Measurements from ENCODE around the gene PRKN.

The PRKN gene

DNA sequence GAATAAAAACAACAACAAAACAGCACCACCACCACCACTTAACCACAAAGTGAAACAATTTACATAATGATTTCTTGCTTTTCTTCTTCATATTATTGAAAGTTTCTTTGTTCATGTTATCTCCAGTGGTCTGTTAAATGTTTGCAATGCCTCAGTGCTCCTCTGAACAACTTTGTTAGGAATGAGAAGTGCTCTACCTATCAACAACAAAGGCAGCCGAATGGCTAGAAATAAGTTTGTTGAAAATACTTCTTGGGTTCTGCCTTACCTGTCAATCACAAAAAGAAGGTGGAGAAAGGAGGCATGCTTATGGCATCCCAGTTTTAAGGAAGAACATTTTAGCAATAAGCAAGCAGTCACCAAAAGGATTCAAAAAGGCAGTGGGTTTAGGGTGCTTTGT is 490.2 kb downstream of the PRKN start:
- no peak for DNase-seq (ENCODE audit: low read depth)

- no peak for DNase-seq (ENCODE audit: low read depth)
Measured at GRCh38 chr6:162234631-162235030, 492.9 kb downstream of the PRKN start.

- DNase-seq (ENCODE audit: low read depth): no peak
Measured at GRCh38 chr6:162230147-162230752, 497.3 kb downstream of the PRKN start.

- no peak for DNase-seq (ENCODE audit: low read depth)
Measured at GRCh38 chr6:162229093-162229492, 498.5 kb downstream of the PRKN start.

DNA sequence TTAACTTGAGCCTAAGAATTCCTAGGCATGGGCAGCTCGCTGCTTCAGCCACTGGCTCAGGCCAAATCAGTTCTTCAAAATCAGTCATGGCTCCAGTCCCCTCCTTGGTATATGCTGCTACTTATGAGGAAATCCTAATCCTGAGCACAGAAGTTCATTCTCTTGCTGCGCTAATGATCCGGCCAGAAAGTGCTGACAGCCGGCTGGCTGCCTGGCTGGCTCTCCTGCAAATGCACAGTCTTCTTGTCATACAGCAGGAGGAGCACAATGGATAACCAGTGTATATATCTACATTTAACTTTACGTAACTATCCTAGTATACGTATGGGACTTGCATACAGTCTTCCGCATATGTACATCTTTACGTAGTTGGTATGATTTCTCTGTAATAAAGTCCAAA is 500.8 kb downstream of the PRKN start:
- DNase-seq (ENCODE audit: low read depth): no peak

DNA sequence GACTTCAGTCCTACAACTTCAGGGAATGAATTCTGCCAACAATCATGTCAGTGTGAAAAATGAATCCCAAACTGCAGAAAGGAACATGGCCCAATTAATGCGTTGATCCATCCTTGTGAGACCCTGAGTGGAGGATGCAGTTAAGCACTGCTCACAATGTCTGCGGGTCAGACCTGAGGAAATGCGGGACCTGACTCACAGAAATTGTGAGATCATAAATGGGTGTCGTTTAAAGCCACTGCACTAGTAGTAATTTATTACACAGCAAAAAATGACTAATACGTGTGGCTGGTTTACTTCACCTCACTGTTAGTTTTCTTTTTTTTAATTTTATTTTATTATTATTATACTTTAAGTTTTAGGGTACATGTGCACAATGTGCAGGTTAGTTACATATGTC is 505.0 kb downstream of the PRKN start:
- DNase-seq (ENCODE audit: low read depth): no peak

DNA sequence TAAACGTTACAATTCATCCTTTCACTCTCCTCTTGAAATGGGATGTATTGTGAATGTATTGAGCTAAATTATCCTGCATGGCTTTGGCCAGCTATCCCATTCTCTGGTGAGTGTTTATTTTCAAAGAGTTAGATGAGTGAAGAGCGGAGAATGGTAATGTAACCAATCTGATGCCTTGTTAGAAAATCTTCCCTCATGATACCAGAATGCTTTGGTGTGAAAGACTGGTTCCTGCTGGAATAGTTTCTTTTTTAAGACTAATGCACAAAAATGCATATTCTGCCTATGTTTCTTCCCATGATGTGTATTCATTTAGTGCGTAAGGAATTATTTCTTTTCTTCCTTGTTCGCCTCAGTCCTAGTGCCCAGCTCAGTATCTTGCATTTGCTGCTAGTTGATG is 506.7 kb downstream of the PRKN start:
- no peak for DNase-seq (ENCODE audit: low read depth)

DNA sequence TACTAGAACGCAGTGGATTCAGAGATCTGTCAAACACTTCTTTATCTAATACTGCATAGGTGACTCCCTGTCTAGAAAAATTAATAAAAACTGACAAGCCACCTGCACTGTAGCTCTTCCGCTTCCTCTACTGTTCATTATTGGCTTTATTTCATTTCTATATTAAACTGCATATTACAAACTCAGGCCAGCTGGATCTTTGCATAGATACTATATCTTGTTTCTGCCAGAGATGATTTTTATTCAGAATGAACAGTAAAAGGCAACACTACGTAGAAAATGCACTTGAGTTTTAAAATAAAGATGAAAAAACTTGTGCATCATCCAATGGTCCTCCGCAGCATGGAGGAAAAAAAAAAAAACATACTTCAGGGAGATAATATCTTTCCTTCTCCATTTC is 508.3 kb downstream of the PRKN start:
- DNase-seq (ENCODE audit: low read depth): no peak

GRCh38 chr6:162217811-162218493 is 509.6 kb downstream of the PRKN start:
- DNase-seq (ENCODE audit: low read depth): no peak

DNA sequence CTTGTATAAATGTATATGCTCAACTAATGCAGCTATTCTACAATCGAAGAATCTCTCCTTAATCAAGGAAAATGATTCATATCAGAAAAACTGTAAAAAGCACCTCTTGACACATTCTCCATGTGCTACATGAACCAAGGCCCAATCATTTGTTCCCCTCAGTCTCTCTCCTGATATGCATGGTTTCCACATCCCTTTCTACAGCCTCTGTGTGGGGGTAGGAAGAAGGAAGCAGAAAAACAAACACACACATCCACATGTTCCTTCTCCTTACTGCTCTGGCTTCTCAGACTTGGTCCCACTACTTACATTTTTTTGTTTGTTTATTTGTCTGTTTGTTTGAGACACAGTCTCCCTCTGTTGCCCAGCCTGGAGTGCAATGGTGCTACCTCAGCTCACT is 510.5 kb downstream of the PRKN start:
- no peak for DNase-seq (ENCODE audit: low read depth)

- DNase-seq (ENCODE audit: low read depth): no peak
Measured at GRCh38 chr6:162211777-162212176, 515.8 kb downstream of the PRKN start.

DNA sequence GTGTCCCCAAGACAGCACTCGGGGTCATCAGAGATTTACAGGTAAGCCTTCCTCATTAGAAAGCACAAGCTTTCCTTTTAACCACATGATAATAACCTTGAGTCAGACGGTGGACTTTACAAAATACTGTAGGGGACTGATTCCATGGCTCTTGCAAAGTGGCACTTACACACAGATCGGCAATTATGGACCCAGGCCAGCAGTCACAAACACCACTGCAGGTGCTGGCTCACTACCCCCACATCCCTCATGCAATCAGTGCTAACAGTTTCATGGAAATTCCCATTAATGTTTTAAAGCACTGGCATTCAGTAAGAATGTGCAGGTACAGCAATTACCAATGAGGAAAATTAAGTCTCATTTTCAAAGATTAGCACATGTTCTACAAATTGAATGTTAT is 516.5 kb downstream of the PRKN start:
- DNase-seq (ENCODE audit: low read depth): no peak

DNA sequence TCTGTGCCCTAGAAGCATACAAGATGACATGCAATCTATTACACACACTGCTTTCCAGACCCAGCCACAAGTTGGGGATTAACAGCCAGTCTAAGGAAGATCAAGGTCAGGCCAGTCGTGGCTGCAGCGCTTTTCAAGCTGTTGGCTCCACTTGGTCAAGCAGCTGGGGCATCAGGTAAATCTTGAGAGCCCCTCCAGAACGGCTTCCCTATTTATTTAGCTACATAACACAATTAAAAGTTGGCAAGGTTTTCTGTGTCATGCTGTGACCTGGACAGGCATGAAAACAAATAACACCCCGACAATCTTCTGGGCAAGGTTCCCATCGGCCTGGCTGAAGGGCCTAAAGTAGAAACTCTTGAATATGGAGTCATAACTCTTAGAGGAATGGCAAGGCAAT is 524.3 kb downstream of the PRKN start:
- no peak for DNase-seq (ENCODE audit: low read depth)

GRCh38 chr6:162200945-162201690 is 526.4 kb downstream of the PRKN start:
- DNase-seq (ENCODE audit: low read depth): no peak

DNA sequence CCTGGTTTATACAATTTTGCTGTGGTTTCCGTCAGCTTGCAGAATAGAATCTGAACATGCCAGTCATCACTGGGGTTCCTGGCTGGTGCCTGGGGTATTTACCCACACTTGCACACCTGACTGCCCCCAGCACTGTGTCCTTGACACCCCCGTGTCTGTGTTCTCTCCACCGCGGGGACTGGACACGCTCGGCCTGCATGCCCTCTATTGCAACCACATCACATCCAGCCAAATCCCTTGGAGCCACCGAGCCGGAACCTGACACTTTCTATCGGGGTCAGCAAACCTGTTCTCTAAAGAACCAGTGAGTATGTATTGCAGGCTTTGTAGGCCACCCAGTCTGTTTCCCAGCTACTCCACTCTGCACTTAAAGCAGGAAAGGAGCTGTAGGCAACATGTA is 527.5 kb downstream of the PRKN start:
- DNase-seq (ENCODE audit: low read depth): no peak

GRCh38 chr6:162198925-162199324 is 528.6 kb downstream of the PRKN start:
- DNase-seq (ENCODE audit: low read depth): no peak

GRCh38 chr6:162198076-162198475 is 529.5 kb downstream of the PRKN start:
- DNase-seq (ENCODE audit: low read depth): no peak

- no peak for DNase-seq (ENCODE audit: low read depth)
Measured at GRCh38 chr6:162195441-162195840, 532.1 kb downstream of the PRKN start.

GRCh38 chr6:162190981-162191380 is 536.6 kb downstream of the PRKN start:
- no peak for DNase-seq (ENCODE audit: low read depth)

DNA sequence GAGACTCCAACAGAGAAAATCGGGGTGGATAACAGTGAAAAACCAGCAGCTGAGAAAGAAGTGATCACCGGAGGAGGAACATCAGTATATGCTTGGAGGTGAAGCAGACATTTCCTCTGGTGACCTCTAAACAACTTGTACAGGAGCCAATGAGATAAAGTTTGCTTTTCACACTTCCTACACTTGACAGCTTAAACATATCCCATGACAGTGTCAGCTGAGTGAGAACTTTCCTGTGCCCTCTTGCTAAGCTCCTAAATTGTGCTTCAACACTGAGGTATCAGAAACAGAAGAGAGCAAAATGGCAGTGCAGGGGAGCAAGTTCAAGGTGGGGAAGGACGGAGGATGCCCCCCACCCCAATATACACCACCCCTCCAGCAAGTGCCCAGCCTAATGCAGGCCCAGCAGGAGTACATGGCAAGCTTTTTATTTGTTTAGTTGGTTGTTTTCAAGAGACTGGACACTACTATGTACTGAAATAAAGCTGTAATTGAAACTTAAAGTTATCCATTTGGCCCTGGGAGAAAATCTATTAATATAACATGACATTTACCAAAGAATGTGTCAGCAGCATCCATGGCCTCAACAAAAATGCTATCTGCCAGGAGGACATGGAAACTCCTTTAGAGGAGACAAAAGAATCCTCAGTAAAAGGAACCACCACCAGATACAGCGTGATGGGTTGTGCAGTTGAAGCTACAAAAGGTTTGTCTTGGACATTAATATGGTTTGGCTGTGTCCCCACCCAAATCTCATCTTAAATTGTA is 540.2 kb downstream of the PRKN start:
- DNase-seq (ENCODE audit: low read depth): no peak

DNA sequence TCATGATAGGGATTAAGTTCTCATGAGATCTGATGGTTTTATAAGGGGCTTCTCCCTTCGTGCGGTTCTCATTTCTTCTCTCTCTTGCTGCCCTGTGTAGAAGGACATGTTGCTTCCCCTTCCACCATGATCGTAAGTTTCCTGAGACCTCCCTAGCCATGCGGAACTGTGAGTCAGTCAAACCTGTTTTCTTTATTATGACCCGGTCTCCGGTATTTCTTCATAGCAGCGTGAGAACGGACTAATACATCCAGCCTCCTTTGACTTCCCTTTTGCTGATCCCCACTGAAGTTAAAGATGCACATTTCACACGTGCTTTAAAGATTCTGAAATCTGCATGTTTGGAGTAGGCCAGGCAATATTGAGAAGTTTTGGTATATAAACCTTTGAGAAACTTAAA is 543.1 kb downstream of the PRKN start:
- DNase-seq (ENCODE audit: low read depth): no peak

DNA sequence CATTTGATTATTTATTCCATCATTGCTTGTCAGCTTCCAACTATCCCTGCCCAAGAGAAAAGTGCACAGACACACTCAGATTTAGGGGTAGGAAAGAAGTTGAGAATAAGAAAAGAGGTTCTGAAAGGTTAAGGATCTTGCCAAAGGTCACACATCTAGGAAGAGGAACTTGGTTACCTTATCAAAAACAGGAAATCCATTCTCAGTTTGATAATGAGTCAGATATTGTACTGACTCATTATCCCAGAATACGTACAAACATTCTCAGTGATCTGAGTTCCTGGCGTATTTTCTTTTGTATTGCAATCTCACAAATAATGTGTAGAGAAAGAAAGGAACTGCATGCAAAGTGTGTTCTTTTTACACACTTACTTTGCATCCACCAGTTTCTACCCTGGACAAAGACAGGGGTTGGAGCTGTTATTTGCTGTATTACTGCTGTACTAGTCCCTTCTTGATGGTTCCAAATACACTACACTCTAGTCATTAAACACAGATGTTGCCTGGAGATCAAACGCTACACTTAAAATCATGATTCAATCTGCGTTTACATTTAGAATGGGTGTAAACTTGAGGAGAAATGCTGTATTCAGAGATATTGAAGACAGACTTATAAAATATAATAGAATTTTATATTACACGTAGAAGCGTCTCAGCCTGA is 545.7 kb downstream of the PRKN start:
- no peak for DNase-seq (ENCODE audit: low read depth)

All from stimulated activated CD8-positive, alpha-beta memory T cell treated with anti-CD3 and anti-CD28 coated beads, Interleukin-12 subunit alpha, Interleukin-12 subunit beta, amount 100 ng/mL, for 4 hours (primary cell).